ENCODE data around the gene RABGAP1L. TPM values are rescaled to one million over a fixed set of nuclear protein-coding genes. Genes with fewer than 3 reads are reported as not detected.

RABGAP1L gene
- total RNA-seq, 1 donor from 2014 or later, result 69.4 TPM

GRCh38 chr1:174969977-174970376, 810.7 kb downstream of the RABGAP1L start:
- intact Hi-C loops (cut with micrococcal nuclease), result loop anchor here (5.0 to 10.0 kb wide), 2 partner anchors 153 to 815 kb away; partner anchors contain the start of gene RABGAP1L

GRCh38 chr1:174971466-174971865, 812.1 kb downstream of the RABGAP1L start:
- intact Hi-C loops (cut with micrococcal nuclease), result no loop called here

GRCh38 chr1:174971902-174972301, 812.6 kb downstream of the RABGAP1L start:
- intact Hi-C loops (cut with micrococcal nuclease), result no loop called here

- intact Hi-C loops (cut with micrococcal nuclease), result no loop called here
Observed at GRCh38 chr1:174974711-174975119, 815.4 kb downstream of the RABGAP1L start.

- intact Hi-C loops (cut with micrococcal nuclease), result no loop called here
Observed at GRCh38 chr1:174975764-174976163, 816.4 kb downstream of the RABGAP1L start.

- intact Hi-C loops (cut with micrococcal nuclease), result no loop called here
Observed at GRCh38 chr1:174976436-174977108, 817.3 kb downstream of the RABGAP1L start.

- intact Hi-C loops (cut with micrococcal nuclease), result loop anchor here (1.0 to 5.0 kb wide), 10 partner anchors 10 to 724 kb away; no protein-coding TSS in a partner anchor
Observed at GRCh38 chr1:174982971-174983689, 823.8 kb downstream of the RABGAP1L start.

DNA sequence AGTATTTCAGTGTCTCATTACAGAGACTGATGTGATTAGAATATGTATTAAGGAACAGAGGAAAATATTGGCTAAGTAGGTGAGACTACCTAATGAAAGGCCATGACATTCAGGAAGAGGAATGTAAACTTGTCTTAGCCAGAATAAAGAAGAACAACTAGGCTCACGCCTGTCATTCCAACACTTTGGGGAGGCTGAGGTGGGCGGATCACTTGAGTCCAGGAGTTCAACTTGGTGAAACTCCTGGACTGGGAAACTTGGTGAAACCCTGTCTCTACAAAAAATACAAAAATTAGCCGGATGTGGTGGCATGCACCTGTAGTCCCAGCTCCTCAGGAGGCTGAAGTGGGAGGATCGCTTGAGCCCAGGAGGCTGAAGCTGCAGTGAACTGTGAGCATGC, 825.6 kb downstream of the RABGAP1L start:
- intact Hi-C loops (cut with micrococcal nuclease), result loop anchor here (5.0 kb wide), 1 partner anchor 142 kb away; no protein-coding TSS in a partner anchor

GRCh38 chr1:174988539-174988938, 829.2 kb downstream of the RABGAP1L start:
- intact Hi-C loops (cut with micrococcal nuclease), result no loop called here

DNA sequence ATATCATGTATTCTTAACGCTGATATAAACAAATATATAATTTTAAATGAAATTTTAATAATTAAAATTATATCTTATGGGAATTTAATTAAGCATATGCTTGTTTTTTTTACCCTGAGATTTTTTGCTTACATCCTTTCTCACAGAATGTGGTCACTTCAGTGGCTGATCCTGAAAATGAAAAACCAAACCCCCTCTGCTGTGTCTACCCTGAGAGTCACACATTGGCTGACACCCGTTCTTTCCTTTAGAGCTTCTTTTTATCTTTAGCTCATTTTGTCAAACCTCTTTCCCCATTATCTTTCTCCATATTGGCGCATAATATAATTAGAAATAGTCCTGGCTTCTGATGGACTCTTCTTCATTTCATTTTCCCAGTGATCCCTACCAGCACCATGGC, 829.7 kb downstream of the RABGAP1L start:
- intact Hi-C loops (cut with micrococcal nuclease), result no loop called here

DNA sequence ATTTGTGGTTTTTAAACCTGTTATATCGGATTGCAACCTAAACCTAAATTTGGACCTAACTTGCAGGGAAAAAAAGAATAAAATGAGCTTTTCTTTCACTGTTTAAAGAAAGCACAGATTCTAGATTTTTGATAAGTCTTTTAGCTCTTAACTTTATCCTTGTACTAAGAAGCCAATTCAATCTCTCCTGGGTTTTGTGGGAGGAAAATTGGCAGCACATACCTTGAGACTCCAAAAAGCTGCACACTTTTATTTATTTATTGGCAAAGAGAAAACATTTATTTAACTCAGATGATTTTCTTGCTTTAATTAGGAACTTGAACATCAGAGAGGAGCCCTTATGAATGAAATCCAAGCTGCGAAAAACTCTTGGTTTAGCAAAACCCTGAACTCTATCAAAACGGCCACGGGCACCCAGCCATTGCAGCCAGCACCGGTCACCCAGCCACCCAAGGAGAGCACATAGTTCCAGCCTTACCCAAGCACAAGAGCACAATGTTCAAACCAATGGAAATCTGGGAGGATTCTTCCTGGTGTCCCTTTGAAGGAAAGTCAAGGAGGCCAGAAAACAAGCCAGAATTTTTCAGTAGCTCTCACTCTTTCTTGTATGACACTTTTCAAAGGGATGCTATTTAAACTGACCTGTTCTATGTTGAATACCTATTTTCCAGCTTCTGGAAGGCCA, 830.4 kb downstream of the RABGAP1L start:
- intact Hi-C loops (cut with micrococcal nuclease), result loop anchor here (1.0 to 2.0 kb wide), 5 partner anchors 9 to 219 kb away; no protein-coding TSS in a partner anchor

GRCh38 chr1:174990382-174990999, 831.2 kb downstream of the RABGAP1L start:
- intact Hi-C loops (cut with micrococcal nuclease), result loop anchor here (1.0 to 2.0 kb wide), 5 partner anchors 8 to 220 kb away; no protein-coding TSS in a partner anchor

- intact Hi-C loops (cut with micrococcal nuclease), result loop anchor here (2.0 kb wide), 4 partner anchors 27 to 221 kb away; no protein-coding TSS in a partner anchor
Observed at GRCh38 chr1:174991473-174991872, 832.2 kb downstream of the RABGAP1L start.

DNA sequence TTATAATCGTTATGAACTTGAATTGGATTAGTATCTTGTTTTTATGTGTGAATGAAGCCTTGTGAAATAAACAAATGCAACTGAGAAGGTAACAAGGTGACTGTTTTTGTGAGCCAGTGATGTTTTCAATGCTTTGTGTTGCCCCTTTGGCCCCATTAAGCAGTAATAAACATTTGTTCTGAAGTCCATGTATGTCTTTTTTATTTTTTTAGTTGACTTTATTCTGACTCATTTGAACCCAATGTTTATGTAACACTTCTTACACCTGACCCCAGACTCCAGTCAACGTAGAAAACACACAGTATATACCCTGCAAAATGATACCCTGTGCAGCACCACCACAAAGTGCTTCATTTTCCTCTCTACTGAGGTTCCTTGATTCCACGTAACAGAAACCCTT, 835.8 kb downstream of the RABGAP1L start:
- intact Hi-C loops (cut with micrococcal nuclease), result loop anchor here (5.0 kb wide), 1 partner anchor 738 kb away; no protein-coding TSS in a partner anchor

DNA sequence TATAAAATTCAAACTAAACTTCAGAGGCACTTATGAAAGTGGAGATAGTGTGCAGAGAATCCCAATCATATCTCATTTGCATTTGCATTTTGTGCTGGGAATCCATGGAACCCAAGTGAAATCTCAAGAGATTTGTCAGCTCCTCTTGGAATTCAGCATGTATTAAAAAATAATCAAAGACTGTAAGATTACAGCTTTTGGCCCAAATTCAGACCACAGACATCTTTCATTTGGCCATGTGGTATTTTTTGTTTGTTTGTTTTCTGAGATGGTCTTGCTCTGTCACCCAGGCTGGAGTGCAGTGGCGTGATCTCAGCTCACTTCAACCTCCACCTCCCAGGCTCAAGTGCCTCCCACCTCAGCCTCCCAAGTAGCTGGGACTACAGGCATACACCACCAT, 836.6 kb downstream of the RABGAP1L start:
- intact Hi-C loops (cut with micrococcal nuclease), result loop anchor here (5.0 kb wide), 1 partner anchor 739 kb away; no protein-coding TSS in a partner anchor

DNA sequence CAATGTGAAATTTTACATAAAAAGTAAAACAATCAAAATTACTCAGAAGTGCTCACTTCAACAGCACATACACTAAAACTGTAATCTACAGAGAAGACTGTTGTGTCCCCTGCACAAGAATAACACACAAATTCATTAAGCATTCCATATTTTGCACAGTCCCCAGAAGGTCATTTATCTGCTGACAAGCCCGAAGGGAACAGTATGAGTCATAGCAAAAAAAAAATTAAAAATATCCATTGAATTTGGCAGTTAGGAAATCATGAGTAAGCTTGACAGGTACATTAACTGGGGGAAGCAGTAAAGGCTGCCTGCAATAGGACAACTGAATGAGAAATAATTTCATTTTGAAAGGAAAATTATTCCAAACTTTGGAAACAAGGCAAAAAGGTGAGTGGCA, 837.2 kb downstream of the RABGAP1L start:
- intact Hi-C loops (cut with micrococcal nuclease), result loop anchor here (5.0 kb wide), 1 partner anchor 739 kb away; no protein-coding TSS in a partner anchor

DNA sequence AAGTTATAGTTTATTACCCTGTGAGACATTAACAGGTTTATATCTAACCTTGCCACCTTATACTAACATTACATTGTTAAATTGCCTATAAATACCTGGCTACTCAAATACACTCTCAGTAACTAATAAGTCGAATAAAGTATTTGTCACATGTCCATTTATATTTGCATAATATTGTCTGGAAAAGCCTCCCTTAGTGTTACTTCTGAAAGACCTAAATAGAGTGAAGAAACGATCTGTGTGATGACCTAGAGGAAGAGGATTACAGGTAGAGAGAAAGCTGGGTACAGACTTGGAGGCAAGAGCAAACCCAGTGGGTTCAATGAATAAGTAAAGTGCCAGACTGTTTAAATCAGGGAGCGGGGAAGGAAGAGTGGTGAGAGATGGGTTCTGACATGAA, 837.7 kb downstream of the RABGAP1L start:
- intact Hi-C loops (cut with micrococcal nuclease), result loop anchor here (5.0 kb wide), 1 partner anchor 740 kb away; no protein-coding TSS in a partner anchor

- intact Hi-C loops (cut with micrococcal nuclease), result loop anchor here (1.0 to 5.0 kb wide), 16 partner anchors 8 to 1522 kb away; partner anchors contain the start of genes CENPL, COP1, DARS2 and MRPS14
Observed at GRCh38 chr1:174998569-174999215, 839.4 kb downstream of the RABGAP1L start.

GRCh38 chr1:174999216-174999935, 840.1 kb downstream of the RABGAP1L start:
- intact Hi-C loops (cut with micrococcal nuclease), result loop anchor here (1.0 to 5.0 kb wide), 13 partner anchors 24 to 1523 kb away; partner anchors contain the start of genes CENPL, COP1, DARS2 and MRPS14

Data from T-helper 1 cell treated with Interleukin-12 subunit alpha and Interleukin-12 subunit beta and Interleukin-4 antibody, amounts not matched to agents 30 ng/mL and 1 ng/mL, for 36 hours (primary cell).